GM18520 (cell line): ENCODE data around the gene NFASC.

Experiments
- ATAC-seq: cut with Tn5 transposase; IDR thresholded peaks from one replicate; pipeline ENCODE4 v1.9.1; 2021; ENCODE audit not compliant: unreplicated experiment

The NFASC gene

DNA sequence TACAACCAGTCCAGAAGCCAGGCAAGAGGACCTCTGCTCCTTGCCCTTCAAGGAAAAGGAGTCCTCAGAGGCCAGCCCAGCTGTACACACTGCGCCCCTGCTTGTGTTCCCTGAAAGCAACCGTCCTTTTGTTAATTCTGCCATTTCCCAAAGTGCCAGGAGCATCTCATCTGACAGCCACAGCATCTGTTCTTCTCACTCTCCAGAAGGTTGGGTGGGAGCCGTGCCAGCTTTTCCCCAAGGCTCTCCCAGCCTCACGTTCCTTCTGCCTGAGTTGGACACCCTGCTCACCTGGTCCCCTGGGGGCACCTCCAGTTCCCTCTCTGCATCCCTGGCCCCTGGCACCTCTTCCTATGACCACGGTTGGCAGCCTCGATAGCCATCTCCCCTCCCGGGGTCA is 161.8 kb downstream of the NFASC start:
- ATAC-seq = no peak

DNA sequence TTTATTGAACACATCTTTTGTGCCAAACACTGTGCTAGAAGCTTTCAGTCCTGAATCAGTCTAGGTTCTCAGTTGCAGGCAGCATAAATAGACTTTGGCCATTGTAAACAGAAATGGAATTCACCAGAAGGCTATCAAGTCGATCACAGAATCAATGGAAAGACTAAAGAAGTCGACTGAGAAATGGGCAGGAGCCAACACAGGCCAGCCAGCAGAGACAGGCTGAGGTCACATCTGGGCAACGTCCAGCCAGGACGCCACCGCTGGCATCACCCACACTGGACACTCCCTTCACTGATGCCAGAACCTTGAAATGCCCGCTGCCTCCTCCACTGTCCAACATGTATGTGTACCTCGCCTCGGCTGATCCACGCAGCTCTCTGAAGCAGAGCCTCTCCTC is 166.9 kb downstream of the NFASC start:
- ATAC-seq = no peak

DNA sequence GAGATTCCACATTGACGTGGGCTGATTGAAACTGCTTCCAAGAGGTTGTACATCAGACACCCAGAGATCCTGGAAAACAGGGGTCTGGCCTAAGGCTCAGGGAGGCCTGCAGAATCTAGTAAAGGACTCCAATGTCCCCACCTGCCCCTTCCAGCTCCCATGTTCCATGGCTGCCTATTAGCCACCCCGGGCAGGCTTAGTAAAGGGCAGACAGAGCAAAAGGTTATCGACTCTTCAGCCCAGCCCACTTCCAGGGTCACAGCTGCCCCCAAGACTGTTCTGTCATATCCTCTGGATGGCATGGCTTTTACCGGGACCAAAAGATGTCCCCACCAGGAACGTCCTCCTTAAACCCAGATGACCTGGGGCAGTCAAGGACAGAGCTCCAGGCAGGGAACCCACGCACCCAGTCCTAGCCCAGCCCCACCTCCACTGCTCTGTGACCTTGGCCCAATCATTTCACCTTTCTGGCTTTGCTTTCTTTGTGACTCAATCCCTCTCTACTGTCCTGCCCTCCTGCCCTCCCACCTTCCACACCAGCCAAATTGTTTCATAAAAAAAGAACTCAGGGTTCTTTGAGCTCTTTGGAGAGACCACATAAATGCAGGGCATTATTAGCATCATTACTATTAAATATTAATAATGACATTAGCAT is 167.6 kb downstream of the NFASC start:
- no peak for ATAC-seq

DNA sequence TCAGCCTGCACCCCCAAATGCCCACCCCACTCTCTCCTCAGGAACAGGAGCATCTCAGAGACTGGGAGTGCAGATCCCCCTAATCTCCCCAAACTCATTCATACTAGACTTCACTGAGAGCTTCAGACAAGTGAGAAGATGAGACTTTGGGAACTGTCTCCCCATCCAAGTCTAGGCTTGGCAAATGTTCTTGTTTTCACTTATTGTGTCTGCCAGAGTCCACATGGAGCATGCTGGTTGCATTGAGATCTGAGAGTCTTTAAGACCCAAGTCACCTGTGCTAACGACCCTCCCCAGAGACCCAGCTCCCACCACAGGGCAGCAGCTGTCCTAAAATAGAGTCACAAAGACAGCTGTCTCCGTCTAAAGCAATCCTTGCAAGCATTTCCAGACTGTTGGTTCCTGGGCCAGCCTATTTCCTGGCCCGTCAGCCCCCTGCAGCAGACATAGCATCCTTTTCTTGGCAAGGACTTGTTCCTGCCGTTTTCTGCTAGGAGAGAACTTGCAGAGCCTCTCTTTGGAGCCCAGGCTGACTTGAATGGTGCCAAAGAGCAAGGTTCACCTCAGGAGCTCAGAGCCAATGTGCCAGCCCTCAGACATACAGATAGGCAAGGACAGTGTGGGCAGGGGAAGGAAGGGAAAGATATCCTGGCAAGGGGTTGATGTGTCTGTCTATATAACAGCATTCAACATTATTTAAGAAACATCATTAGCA is 170.5 kb downstream of the NFASC start:
- ATAC-seq = no peak

GRCh38 chr1:205041998-205042910 is 171.6 kb downstream of the NFASC start:
- no peak for ATAC-seq

DNA sequence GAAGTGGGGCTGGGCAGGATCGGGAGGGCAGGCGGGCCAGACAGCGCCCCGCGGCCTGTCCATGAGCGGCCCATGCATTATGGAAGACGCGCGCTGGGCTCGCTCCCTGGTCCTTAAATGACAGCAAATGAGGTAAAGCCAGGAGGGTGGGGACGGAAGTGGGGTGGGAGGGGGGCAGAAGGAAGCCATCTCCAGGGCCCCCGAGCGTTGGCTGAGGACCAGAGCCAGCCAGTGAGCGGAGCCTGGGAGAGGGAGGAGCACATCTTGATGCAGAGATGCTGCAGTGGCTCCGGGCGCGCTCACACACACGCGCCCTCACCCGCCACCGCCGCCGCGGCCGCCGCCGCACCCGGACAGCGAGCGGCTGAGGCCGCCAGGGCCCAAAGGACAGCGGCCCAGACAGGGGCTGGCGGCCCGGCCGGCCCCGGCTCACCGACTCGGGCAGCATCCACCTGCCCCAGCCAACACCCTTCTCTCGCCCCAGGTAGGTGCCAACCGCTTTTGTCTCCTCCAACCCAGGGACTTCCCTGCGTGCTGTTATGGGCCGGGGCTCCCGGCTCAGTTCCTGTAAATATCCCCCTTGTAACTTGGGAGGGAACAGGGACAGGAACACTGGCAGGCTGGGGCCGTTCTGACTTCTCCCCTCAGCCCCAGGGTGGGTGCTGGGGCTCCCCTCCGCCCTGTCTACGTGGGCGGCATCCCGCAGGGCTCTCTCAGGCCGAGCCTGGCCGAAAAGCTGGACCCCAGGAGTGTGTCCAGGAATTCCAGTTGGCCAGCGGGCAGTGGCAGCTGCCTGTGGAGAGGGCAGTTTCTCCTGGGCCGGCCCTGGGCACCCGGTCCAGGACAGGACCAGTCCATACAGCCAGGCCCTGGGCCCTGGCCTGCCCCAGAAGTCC is 172.5 kb downstream of the NFASC start, which contains the start of gene CNTN2:
CNTN2 (plus strand) TSS at position 302 of the 896 bp plus-strand sequence. CDS start 9,974 bp downstream, outside the sequence.
- ATAC-seq = no peak

GRCh38 chr1:205043866-205044265 is 173.2 kb downstream of the NFASC start:
- ATAC-seq = no peak

DNA sequence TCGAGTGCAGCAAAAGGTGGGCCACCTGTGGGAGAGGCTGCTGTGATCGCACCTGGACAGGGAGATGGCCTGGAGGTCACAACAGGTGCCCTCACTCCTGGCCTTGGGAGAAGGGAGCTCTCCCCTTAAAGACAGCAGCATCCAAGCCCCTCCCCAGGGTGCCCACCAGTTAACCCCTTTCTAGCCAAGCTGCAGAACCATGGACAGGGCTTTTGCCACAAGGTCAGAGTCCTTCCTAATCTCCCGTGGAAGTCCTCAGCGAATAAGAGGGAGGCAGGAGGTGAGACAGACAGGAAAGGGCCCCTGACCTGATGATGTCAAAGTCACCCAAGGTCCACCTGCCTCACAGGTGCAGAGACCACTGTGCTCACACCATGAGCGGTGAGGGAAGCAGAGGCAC is 174.1 kb downstream of the NFASC start:
- no peak for ATAC-seq

- no peak for ATAC-seq
These were observed 174.5 kb downstream of the NFASC start for GRCh38 chr1:205045146-205045545.

DNA sequence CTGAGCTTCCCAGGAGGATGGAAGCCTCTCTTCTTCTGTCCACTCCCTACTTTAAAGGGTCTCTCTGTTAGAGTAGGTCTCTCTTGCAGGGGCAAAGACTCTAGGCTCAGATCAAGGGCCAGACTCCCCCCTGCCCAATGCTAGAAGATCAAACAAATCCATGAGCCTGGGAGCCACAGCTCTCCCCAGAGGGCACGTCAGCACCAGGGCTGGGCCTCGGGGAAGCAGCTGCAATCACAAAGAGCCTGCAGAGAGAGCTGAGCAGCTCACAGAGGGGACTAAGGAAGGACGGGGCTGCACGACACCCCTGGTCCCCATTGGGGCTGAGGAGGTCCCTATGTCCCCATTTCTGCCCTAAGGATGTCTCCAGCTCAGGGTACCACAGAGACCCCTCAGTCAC is 176.2 kb downstream of the NFASC start:
- no peak for ATAC-seq

- no peak for ATAC-seq
These were observed 177.1 kb downstream of the NFASC start for GRCh38 chr1:205047764-205048231.

DNA sequence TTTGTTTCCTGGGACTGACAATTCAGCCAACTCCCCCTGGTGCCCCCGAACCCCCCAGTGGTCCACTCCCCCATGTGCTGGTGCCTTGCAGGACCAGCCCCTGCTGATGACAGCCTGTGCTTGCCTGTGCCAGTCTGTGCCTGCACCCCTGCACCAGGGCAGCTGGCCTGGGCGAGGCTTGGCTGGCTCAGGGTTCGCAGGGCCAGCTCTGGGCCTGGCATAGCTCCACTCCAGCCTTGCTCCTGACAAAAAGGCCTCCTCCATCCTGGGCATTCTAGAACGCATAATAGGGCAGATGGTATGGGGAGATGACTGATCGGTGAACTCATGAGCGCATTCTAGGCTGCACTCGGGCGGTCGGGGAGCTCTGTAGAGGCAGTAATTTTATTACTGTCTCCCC is 177.7 kb downstream of the NFASC start:
- ATAC-seq = no peak

DNA sequence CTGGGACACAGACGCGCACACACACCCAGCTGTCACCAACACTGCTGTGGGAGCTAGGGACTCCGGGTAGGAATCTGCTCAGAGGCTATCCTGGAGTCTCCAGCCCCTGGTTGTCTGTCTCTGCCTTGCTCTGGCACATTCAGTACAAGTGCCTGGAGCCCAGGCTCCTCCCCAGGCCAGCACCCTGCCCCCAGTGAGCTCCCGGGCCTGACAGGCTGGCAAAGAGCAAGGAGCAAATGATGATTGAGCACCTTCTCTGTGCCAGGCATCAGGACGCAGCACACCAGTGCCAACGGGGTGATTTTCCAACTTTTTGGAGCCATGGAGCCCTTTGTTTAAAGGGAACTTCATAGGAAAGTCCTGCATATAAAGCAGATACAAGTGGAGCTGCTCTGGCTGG is 178.8 kb downstream of the NFASC start:
- ATAC-seq = no peak

DNA sequence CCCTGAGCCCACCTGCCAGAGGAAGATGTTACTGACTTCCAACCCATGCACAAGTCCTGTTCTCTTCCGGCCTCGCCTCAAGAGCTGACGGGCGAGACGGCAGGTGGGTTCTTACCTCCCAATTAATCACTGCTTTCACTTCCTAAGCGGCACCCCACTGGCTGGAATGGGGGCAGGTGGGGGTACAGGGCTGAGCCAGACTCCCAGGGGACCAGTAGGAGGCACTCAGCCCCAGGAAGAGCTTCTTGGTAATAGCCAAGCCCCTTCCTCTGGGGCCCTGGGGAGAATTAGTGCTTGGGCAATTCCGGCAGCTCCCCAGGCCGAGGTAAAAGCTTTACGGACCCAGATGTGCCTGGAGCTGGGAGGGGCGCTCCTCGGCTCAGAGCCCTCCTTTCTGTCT is 182.0 kb downstream of the NFASC start:
- ATAC-seq = no peak

GRCh38 chr1:205053296-205053695 is 182.6 kb downstream of the NFASC start:
- ATAC-seq = no peak

- ATAC-seq = no peak
These were observed 183.4 kb downstream of the NFASC start for GRCh38 chr1:205054013-205054412.

DNA sequence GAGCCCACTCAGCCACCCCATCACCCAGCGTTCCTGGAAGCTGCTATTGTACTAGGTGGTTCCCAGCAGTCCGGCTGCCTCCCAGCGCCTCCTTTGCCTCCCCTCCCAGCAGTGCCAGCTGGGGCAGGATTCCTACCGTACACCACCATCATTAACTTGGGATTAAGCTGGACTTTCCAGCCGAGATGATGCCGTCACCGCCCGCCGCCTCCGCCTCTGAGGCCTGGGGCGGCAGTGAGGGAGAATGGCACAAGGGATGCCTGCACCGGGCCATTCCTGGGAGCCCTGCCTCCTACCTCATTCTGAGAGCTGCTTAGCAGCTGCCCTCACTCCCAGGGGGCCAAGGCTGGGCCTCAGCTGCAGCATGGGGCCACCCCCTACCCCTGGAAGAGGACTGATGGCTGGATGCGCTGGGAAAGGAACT is 185.5 kb downstream of the NFASC start:
- ATAC-seq = no peak

DNA sequence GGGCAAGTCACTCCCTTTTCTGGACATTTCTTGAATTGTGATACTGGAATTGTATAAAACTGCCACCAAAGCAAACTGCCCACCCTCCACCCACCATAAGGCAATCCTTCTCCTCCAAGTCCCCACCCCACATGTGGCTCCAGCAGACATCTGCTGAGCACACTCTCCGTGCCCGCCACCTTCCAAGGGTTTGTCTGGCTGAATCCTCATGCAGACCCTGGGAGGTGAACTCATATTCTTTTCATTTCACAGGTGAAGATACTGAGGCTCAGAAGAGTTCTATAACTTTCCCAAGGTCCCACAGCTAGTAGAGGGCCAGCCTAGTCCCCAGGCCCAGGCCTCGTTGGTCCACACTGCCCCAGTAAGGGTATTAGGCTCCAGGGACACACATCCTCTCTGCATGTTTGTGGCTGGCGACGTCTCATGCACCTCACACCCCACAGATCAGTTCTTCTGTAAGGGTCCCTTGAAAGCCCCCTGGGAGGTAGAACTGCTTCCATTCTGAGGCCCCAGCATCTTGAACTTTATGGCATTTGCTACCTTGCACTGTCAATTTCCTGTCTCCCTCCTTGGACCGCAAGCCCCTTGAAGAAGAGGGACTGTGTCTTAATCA is 186.4 kb downstream of the NFASC start:
- no peak for ATAC-seq

DNA sequence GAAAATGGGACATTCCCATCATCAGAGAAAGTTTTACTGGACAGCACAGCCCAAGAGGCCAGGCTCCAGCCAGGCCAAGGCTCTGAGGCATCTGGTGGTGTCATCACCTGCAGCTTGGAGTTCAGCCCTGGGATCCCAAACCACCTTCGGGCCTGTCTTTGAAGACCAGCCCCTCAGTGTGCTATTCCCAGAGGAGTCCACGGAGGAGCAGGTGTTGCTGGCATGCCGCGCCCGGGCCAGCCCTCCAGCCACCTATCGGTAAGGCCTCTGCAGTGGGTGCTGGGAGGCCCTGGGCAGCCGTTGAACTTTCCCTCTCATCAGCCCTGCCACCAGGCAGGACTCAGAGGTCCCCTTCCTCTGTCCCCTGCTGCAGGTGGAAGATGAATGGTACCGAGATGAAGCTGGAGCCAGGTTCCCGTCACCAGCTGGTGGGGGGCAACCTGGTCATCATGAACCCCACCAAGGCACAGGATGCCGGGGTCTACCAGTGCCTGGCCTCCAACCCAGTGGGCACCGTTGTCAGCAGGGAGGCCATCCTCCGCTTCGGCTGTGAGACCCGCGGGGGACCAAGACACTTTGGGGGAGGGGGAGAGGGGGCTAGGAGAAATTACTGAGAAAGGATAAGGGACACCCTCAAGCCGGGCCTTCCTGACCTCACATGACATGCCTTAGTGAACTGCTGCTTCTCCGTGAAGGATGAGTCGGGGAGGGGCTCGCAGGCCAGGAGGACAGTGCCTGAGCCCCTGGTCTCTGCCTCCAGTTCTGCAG is 187.3 kb downstream of the NFASC start:
- no peak for ATAC-seq
